ENCODE results near the gene CA10.

Gene CA10

DNA sequence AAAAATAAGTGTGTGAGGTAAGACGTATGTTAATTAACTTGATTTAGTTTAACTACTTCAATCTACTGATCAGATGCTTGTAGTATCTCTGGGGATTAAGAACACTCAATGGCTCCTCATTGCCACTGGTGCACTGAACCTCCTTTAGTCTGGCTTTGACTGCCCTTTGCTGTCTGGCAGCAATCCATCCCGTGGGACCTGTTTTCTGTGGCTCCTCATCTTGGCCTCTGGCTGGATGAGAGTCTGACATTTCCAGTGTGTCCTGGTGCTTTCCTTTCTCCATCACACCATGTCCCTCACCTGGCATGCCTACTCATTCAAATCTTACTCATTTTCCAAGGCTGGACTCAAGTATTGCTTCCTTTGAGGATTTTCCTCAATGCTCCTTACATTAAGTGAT lies 212.2 kb downstream of the CA10 start:
- Mint-ChIP-seq H3K4me1 (ENCODE audit: low read depth in 2 of 2) (no peaks in the 10 kb centered on the region), H3K9me3 (peaks cover 13 to 16% of the 10 kb centered on the region in 2 donors), H3K36me3 (ENCODE audit: insufficient read depth) (no peaks in the 10 kb centered on the region), H3K27ac (no peak overlapping the region), H3K27me3 (peaks cover 0 to 7% of the 10 kb centered on the region in 2 donors), H3K4me3 (no peak overlapping the region)
- ATAC-seq (replicated peaks), result no peak
- DNase-seq, result no peak

DNA sequence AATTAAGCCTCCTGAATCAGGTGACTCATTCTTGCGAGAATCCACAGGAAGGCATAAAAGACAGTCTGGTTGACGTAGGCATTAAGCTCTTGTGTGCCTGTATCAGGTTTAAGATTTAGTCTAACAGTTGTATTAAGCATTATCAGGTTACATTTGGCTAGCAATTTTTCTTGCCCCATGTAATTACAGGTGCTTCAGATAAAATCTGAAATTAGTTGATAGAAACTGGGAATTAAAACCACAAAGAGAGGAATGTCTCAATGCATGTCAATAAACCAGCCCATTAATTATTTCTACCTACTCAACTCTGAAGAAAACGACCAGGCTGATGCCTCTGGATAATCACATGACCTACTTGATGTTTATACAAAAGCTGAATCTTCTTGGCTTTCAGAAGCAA lies 217.2 kb downstream of the CA10 start:
- Mint-ChIP-seq H3K4me3 (no peak overlapping the region), H3K27ac (no peak overlapping the region), H3K27me3 (no peaks in the 10 kb centered on the region), H3K36me3 (ENCODE audit: insufficient read depth) (no peaks in the 10 kb centered on the region), H3K9me3 (peaks cover 3% of the 10 kb centered on the region in 2 donors), H3K4me1 (ENCODE audit: low read depth in 2 of 2) (no peaks in the 10 kb centered on the region)
- ATAC-seq (replicated peaks) (no peak), DNase-seq (no peak)

DNA sequence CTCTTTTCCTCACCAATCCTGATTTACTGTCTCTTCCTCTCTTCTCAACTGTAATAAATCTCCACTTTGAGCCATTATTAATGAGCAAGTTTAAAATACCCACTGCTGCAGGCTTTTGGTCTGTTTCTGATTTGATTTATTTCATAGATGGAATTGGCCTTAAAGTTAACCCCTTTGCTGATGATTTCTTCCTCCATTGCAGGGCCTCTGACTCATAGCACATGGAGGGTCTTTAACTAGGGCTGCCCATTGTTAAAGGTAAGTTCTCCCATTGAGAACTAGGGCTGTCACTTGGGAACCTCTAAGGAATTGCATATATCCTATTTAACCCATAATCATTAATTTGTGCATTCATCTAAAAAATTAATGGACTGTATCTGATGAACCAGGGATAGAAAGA lies 221.2 kb downstream of the CA10 start:
- peaks cover 3 to 7% of the 10 kb centered on the region in 2 donors for H3K9me3 Mint-ChIP-seq
- H3K27me3 Mint-ChIP-seq, result no peaks in the 10 kb centered on the region
- H3K36me3 Mint-ChIP-seq (ENCODE audit: insufficient read depth), result no peaks in the 10 kb centered on the region
- DNase-seq (no peak), ATAC-seq (replicated peaks) (no peak)
- H3K4me3 Mint-ChIP-seq, result no peak overlapping the region
- H3K27ac Mint-ChIP-seq, result no peak overlapping the region
- H3K4me1 Mint-ChIP-seq (ENCODE audit: low read depth in 2 of 2), result no peaks in the 10 kb centered on the region

GRCh38 chr17:51935477-51935876 lies 223.0 kb downstream of the CA10 start:
- Mint-ChIP-seq H3K9me3 (peaks cover 3 to 7% of the 10 kb centered on the region in 2 donors), H3K4me3 (no peak overlapping the region), H3K4me1 (ENCODE audit: low read depth in 2 of 2) (no peaks in the 10 kb centered on the region), H3K27ac (no peak overlapping the region), H3K36me3 (ENCODE audit: insufficient read depth) (no peaks in the 10 kb centered on the region), H3K27me3 (no peaks in the 10 kb centered on the region)
- DNase-seq, result no peak
- ATAC-seq (replicated peaks), result no peak

DNA sequence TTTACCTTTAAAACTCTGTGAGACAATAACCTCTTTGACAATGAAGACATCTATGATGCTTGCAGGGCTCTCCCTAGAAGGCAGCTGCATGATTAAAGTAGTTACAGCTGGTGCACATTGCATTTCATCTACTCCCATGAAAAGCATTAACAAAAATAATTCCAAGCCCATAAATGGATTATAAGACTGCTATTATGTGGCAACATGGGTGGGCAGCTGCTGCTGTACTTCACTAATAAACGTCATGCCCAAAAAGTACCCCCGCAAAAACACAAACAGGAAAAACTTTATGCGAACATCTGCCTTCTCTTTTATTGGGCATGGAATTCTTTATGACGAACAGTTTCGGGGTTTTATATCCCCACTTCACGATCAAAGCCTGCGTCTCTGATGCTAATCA lies 224.9 kb downstream of the CA10 start:
- Mint-ChIP-seq H3K36me3 (ENCODE audit: insufficient read depth) (no peaks in the 10 kb centered on the region), H3K27me3 (no peaks in the 10 kb centered on the region), H3K4me1 (ENCODE audit: low read depth in 2 of 2) (no peaks in the 10 kb centered on the region), H3K27ac (no peak overlapping the region), H3K4me3 (no peak overlapping the region), H3K9me3 (peaks cover 5 to 7% of the 10 kb centered on the region in 2 donors)
- ATAC-seq (replicated peaks) (no peak), DNase-seq (no peak)

- ATAC-seq (replicated peaks), result no peak
- H3K27me3 Mint-ChIP-seq, result no peaks in the 10 kb centered on the region
- no peaks in the 10 kb centered on the region for H3K36me3 Mint-ChIP-seq (ENCODE audit: insufficient read depth)
- no peaks in the 10 kb centered on the region for H3K4me1 Mint-ChIP-seq (ENCODE audit: low read depth in 2 of 2)
- no peak for DNase-seq
- H3K27ac Mint-ChIP-seq, result no peak overlapping the region
- H3K4me3 Mint-ChIP-seq, result no peak overlapping the region
- H3K9me3 Mint-ChIP-seq, result peaks cover 2 to 6% of the 10 kb centered on the region in 2 donors
These were observed 232.1 kb downstream of the CA10 start for GRCh38 chr17:51926448-51926847.

DNA sequence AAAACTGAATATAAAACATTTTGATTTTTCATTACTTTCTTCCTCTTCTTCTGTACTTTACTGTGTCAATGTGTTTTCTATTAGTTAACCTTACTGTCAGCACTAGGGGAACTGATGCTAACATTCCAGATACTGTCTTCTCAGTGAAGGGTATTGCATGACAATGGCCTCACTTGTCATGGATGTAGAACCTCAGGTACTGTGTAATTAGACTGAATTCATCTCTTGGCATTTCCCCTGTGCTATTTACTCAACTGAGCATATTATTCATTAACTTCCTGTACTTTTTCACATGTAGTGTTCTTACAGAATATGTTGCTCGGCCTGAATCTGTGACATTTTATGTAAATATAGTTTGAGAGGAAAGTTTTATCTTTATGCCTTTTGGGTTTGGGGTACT lies 237.0 kb downstream of the CA10 start:
- no peaks in the 10 kb centered on the region for H3K4me1 Mint-ChIP-seq (ENCODE audit: low read depth in 2 of 2)
- no peak overlapping the region for H3K4me3 Mint-ChIP-seq

DNA sequence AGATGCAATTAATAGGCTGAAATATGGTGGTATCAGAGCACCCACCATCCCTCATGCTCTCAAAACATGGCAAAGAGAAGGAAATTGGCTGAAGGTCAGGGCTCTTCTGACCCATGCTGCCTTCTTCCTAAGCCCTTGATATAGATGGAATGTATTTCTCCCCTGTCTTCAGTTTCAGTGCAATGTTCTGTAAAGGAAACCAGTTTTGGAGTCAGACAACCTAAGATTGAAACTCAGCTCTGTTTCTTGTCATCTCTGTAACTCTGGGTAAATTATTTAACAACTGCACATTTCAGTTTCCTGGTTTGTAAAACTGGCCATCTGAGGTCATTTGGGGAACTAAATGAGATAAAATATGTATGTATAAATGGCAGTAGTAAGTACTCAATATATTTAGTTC lies 243.9 kb downstream of the CA10 start:
- Mint-ChIP-seq H3K27ac (no peak overlapping the region), H3K36me3 (ENCODE audit: insufficient read depth) (no peaks in the 10 kb centered on the region), H3K27me3 (no peaks in the 10 kb centered on the region), H3K4me3 (no peak overlapping the region), H3K4me1 (ENCODE audit: low read depth in 2 of 2) (no peaks in the 10 kb centered on the region), H3K9me3 (no peaks in the 10 kb centered on the region)
- ATAC-seq (replicated peaks) (no peak), DNase-seq (no peak)

More for the DNA sequence above, 237.0 kb downstream of the CA10 start:
- H3K27me3 Mint-ChIP-seq, result no peaks in the 10 kb centered on the region
- H3K27ac Mint-ChIP-seq, result no peak overlapping the region
- no peaks in the 10 kb centered on the region for H3K36me3 Mint-ChIP-seq (ENCODE audit: insufficient read depth)
- DNase-seq (no peak), ATAC-seq (replicated peaks) (no peak)
- H3K9me3 Mint-ChIP-seq, result peaks cover 0 to 6% of the 10 kb centered on the region in 2 donors

GRCh38 chr17:51913491-51914205 lies 244.9 kb downstream of the CA10 start:
- no peaks in the 10 kb centered on the region for H3K9me3 Mint-ChIP-seq

GRCh38 chr17:51912939-51913338 lies 245.6 kb downstream of the CA10 start:
- no peaks in the 10 kb centered on the region for H3K27me3 Mint-ChIP-seq
- ATAC-seq (replicated peaks), result no peak

More at GRCh38 chr17:51913491-51914205, 244.9 kb downstream of the CA10 start:
- Mint-ChIP-seq H3K4me1 (ENCODE audit: low read depth in 2 of 2) (no peaks in the 10 kb centered on the region), H3K27ac (no peak overlapping the region), H3K4me3 (no peak overlapping the region), H3K27me3 (no peaks in the 10 kb centered on the region), H3K36me3 (ENCODE audit: insufficient read depth) (no peaks in the 10 kb centered on the region)
- ATAC-seq (replicated peaks) (no peak), DNase-seq (no peak)

DNA sequence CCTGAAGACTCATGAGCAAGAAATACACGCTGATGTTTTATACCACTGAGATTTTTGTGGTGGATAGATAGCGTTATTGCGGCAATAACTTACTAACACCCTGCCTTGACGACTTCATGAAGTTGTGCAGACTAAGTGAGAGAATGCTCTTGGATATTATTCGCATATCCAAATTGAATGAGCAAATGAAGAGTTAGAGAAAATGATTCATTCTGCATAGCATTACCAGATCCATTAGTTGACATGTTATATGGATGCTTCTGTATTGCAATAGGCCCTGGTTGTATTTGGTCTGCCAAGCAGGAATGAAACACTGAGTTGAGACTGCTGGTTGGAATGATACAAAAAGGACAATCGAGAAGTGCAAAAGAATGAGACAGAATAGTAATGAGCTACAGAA lies 247.3 kb downstream of the CA10 start:
- Mint-ChIP-seq H3K36me3 (ENCODE audit: insufficient read depth) (no peaks in the 10 kb centered on the region), H3K9me3 (no peaks in the 10 kb centered on the region), H3K27me3 (no peaks in the 10 kb centered on the region), H3K4me3 (no peak overlapping the region), H3K27ac (no peak overlapping the region), H3K4me1 (ENCODE audit: low read depth in 2 of 2) (no peaks in the 10 kb centered on the region)
- ATAC-seq (replicated peaks) (no peak), DNase-seq (no peak)

More at GRCh38 chr17:51912939-51913338, 245.6 kb downstream of the CA10 start:
- no peak for DNase-seq
- no peak overlapping the region for H3K27ac Mint-ChIP-seq
- H3K4me3 Mint-ChIP-seq, result no peak overlapping the region
- H3K4me1 Mint-ChIP-seq (ENCODE audit: low read depth in 2 of 2), result no peaks in the 10 kb centered on the region
- no peaks in the 10 kb centered on the region for H3K9me3 Mint-ChIP-seq
- no peaks in the 10 kb centered on the region for H3K36me3 Mint-ChIP-seq (ENCODE audit: insufficient read depth)

- no peak overlapping the region for H3K4me3 Mint-ChIP-seq
- no peaks in the 10 kb centered on the region for H3K27me3 Mint-ChIP-seq
- DNase-seq (no peak), ATAC-seq (replicated peaks) (no peak)
- no peaks in the 10 kb centered on the region for H3K36me3 Mint-ChIP-seq (ENCODE audit: insufficient read depth)
- no peaks in the 10 kb centered on the region for H3K4me1 Mint-ChIP-seq (ENCODE audit: low read depth in 2 of 2)
- no peaks in the 10 kb centered on the region for H3K9me3 Mint-ChIP-seq
- H3K27ac Mint-ChIP-seq, result no peak overlapping the region
These were observed 248.5 kb downstream of the CA10 start for GRCh38 chr17:51909971-51910370.

DNA sequence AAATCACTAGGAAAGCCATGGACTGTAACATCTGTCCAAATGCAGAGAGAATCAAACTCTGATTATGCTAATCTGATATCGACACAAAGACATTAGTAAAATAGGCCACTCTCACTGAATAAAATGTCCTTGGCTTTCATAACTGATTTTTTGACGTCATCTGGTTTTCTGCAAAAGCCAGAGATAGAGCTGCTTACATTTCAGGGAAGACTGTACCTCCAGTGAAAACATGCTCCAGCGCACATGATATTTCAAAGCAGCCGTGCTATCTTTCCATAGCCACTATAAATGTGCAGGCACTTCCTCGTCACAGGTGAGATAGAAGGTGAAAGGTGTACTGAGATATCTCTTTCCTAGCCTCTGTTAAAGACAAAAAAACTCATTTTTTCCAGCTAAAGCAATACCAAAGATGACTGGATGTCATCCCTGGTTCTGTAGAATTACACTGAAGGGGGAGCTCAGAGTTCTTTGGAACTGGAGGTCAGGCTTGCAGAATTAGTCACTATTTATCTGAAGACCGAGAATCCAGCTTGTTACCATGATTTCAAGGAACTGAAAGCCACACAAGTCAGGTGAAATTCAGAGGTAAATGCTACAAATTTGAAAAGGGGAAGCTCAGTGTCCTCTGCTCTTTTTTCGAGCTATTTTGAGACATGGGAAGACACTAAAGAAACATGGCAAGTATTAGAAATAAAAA lies 249.5 kb downstream of the CA10 start:
- Mint-ChIP-seq H3K36me3 (ENCODE audit: insufficient read depth) (no peaks in the 10 kb centered on the region), H3K27ac (no peak overlapping the region), H3K4me3 (no peak overlapping the region), H3K9me3 (no peaks in the 10 kb centered on the region), H3K27me3 (no peaks in the 10 kb centered on the region), H3K4me1 (ENCODE audit: low read depth in 2 of 2) (no peaks in the 10 kb centered on the region)
- DNase-seq, result no peak
- no peak for ATAC-seq (replicated peaks)

DNA sequence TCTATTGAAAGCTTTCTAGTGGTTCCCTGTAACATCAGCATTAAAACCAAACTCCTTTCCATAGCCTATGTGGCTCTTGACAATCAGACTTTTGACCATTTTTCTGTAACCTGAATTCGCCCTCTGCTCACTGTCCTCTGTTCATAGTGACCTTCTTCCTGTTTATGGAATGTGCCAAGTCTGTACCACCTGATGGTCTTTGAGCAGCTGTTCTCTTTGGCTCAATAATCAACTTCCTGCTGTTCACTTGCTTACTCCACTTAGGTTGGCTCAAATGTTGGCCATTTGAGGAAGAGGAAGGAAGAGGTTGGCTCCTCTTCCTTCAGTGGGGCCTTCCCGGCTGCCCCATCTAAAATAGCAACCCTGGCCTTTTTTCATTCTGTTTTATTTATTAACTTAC lies 251.5 kb downstream of the CA10 start:
- ATAC-seq (replicated peaks) (no peak), DNase-seq (no peak)
- no peaks in the 10 kb centered on the region for H3K27me3 Mint-ChIP-seq

More for the DNA sequence above, 251.5 kb downstream of the CA10 start:
- H3K36me3 Mint-ChIP-seq (ENCODE audit: insufficient read depth), result no peaks in the 10 kb centered on the region
- H3K4me3 Mint-ChIP-seq, result no peak overlapping the region
- H3K4me1 Mint-ChIP-seq (ENCODE audit: low read depth in 2 of 2), result no peaks in the 10 kb centered on the region
- no peak overlapping the region for H3K27ac Mint-ChIP-seq
- no peaks in the 10 kb centered on the region for H3K9me3 Mint-ChIP-seq
